Nephron progenitor cell (in vitro differentiated cells): ENCODE data around the gene OVOL2.

Experiments
- DNase-seq: peaks from one replicate; pipeline ENCODE4 v3.0.0; 2021
- H3K27ac Mint-ChIP-seq: 2 replicates; pipeline ENCODE4 v1.8.0; 2021; ENCODE audit warnings: mild to moderate bottlenecking, moderate library complexity, mixed read lengths
- H3K27me3 Mint-ChIP-seq: 2 replicates; pipeline ENCODE4 v1.8.0; 2021; ENCODE audit warnings: mild to moderate bottlenecking, low read depth, mixed read lengths; ENCODE audit not compliant: poor library complexity
- H3K36me3 Mint-ChIP-seq: 2 replicates; pipeline ENCODE4 v1.8.0; 2021; ENCODE audit warnings: low read depth, mixed read lengths
- H3K4me1 Mint-ChIP-seq: 2 replicates; pipeline ENCODE4 v1.8.0; 2021; ENCODE audit warnings: mixed read lengths
- H3K4me3 Mint-ChIP-seq: 2 replicates; pipeline ENCODE4 v1.8.0; 2021; ENCODE audit warnings: mild to moderate bottlenecking, moderate library complexity, mixed read lengths
- H3K9me3 Mint-ChIP-seq: 2 replicates; pipeline ENCODE4 v1.8.0; 2021; ENCODE audit warnings: mild to moderate bottlenecking, moderate library complexity, mixed read lengths
- CTCF ChIP-seq: fragments of 200-600 bp; sonication (generic); IDR thresholded peaks from 2 replicates; pipeline ENCODE4 v1.5.0; 2021; ENCODE audit warnings: antibody characterized with exemption

Gene OVOL2

DNA sequence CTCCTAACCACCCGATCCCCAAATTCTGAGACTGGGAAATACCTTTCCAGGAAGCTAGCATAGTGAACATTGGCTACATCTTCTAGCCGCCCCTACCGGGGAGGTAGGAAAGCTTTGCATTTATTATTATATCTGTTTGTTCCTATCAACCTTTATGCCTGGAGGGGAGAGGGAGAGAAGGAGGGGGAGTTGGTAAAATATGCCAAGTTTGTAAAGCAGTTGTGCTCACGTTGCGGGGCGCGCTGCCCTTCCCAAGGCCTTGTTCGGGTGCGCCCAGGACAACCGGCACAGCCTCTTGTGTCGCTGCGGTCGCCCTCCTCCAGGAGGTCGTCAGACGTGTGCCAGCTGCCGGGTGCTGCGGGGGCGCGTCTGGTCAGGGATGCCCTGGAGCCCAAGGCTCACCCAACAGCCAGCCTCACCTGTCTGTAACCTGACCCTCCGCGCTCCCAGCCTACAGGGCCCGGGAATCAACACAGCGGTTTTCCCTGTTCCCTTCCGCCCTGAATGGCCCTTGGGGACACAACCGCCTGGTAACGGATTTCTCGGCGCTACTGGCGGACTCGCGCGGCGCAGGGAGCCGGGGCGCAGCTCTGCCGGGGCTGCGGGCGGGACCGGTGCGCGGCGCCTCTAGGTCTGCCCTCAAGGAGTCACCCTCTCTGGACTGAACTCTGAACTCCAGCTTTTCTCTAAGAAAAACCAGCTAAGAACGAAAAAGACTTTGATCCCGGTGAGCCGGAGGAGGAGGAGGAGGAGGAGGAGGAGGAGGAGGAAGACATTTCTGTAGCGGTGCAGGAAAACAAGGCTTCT lies 1.1 kb upstream of the OVOL2 start:
- no peaks in the 10 kb centered on the region for H3K9me3 Mint-ChIP-seq
- peak overlapping the region; percentile 79 for H3K4me3 Mint-ChIP-seq
- peak; percentile 60 for DNase-seq
- no peaks in the 10 kb centered on the region for H3K36me3 Mint-ChIP-seq
- no peak overlapping the region for H3K27ac Mint-ChIP-seq
- H3K27me3 Mint-ChIP-seq: peaks cover 97% of the 10 kb centered on the region
- peaks cover 15% of the 10 kb centered on the region for H3K4me1 Mint-ChIP-seq
- TF ChIP-seq CTCF: no peak

DNA sequence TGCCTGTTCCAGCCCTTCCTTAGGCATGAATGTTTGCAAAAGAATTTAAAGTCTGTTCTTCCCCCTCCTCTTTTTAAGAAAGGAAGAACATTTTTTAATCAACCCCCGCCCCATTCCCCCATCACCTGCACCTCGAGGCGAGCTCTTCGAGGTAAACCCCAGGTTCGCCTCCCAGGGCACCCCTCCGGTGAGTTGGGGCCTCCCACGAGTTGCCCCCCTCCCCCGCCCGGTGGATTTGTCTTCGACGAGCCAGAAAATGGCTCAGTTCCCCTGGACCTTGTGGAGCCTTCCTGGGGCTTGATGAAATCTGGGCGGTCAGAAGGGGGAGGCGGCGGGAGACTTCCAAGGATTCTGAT lies 256 bp upstream of the OVOL2 start:
- no peak for DNase-seq
- no peaks in the 10 kb centered on the region for H3K36me3 Mint-ChIP-seq
- H3K9me3 Mint-ChIP-seq: no peaks in the 10 kb centered on the region
- no peak overlapping the region for H3K27ac Mint-ChIP-seq
- peaks cover 97% of the 10 kb centered on the region for H3K27me3 Mint-ChIP-seq
- peaks cover 15% of the 10 kb centered on the region for H3K4me1 Mint-ChIP-seq
- no peak for TF ChIP-seq CTCF
- H3K4me3 Mint-ChIP-seq: peak overlapping the region; percentile 69

- H3K27me3 Mint-ChIP-seq: peaks cover 97% of the 10 kb centered on the region
- H3K4me3 Mint-ChIP-seq: peak overlapping the region; percentile 72
- no peak for TF ChIP-seq CTCF
- no peak overlapping the region for H3K27ac Mint-ChIP-seq
- no peaks in the 10 kb centered on the region for H3K9me3 Mint-ChIP-seq
- peaks cover 15% of the 10 kb centered on the region for H3K4me1 Mint-ChIP-seq
- H3K36me3 Mint-ChIP-seq: no peaks in the 10 kb centered on the region
- peak; percentile 49 for DNase-seq
Measured at GRCh38 chr20:18056174-18057100, 1.3 kb downstream of the OVOL2 start.

DNA sequence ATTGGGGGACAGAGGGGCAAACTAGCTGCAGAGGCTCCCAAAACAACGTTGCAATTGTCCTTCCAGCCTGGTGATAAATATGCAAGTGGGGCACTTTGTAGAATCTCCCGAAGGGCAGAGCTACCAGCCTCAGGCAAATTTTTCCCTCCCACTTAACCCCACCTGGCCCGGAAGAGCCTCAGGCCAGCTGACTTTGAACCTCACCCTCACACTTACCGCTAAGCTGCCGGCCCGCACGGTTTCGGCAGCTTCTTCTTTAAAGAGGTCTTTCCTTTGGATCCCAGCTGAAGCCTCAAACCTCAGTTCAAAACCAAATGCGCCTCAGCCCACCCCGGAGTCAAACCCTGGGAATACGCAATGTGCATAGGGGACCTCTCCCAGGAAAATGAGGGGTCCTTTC lies 2.5 kb downstream of the OVOL2 start:
- no peak for TF ChIP-seq CTCF
- Mint-ChIP-seq H3K27me3 (peaks cover 94% of the 10 kb centered on the region), H3K4me1 (peaks cover 15% of the 10 kb centered on the region), H3K36me3 (no peaks in the 10 kb centered on the region), H3K4me3 (no peak overlapping the region), H3K27ac (no peak overlapping the region), H3K9me3 (no peaks in the 10 kb centered on the region)
- DNase-seq: no peak

GRCh38 chr20:18052856-18053255 lies 4.9 kb downstream of the OVOL2 start:
- Mint-ChIP-seq H3K27ac (no peak overlapping the region), H3K36me3 (no peaks in the 10 kb centered on the region), H3K4me1 (no peaks in the 10 kb centered on the region), H3K27me3 (peaks cover 84% of the 10 kb centered on the region), H3K9me3 (no peaks in the 10 kb centered on the region), H3K4me3 (no peak overlapping the region)
- no peak for TF ChIP-seq CTCF
- no peak for DNase-seq
